Jurkat, Clone E6-1 (cell line): Measurements from ENCODE around the gene TRMT11.

Experiments used
- DNase-seq: peaks from one replicate; pipeline ENCODE4 v3.0.0-alpha.2; 2011; ENCODE audit warnings: low read depth, low spot score
- H3K4me3 ChIP-seq: 2 replicates; pipeline ENCODE4 v1.5.1; 2011; ENCODE audit warnings: mild to moderate bottlenecking, low read length, control low read depth, moderate library complexity

The TRMT11 gene

GRCh38 chr6:126064748-126065401, 78.5 kb downstream of the TRMT11 start:
- no peak for DNase-seq
- no peak overlapping the region for H3K4me3 ChIP-seq

DNA sequence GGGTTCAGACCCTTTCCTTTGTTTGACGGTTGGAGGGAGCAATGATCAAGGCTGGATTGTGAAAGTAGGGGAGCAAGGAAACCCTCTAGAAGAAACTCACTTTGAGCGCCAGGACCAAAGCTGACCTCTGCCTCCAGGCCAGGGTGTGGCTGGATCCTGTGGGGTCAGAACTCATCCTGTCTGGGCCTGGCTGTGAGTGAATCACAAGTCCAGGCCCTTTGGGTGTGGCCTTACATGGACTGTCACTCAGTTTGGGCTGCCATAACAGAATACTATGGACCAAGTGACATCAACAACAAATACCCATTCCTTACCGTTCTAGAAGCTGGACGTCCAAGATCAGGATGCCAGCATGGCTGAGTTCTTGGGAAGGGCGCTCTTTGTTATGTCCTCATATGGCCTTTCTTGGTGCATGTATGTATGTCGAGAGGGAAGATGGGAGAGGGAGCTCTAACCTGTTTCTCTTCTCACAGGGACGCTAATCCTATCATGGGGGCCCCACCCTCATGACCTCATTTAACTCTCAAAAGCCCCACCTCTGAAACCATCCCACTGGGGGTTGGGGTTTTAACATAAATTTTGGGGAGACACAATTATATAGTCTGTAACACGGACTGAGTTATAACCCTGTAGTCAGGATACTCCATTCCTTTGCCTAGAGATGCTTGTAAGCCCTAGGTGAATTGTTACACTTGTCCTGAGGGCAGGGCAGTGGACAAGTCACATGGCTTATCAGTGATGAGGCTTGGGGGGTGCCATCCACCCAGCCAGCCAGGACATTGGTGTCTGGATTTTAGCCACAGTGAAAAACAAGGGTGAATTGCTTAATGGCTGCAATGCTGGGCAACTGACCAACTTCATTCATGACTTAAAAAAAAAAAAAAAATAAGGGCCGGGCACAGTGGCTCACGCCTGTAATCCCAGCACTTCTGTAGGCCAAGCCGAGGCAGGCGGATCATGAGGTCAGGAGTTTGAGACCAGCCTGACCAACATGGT, 80.0 kb downstream of the TRMT11 start:
- H3K4me3 ChIP-seq, result no peak overlapping the region
- DNase-seq, result no peak

GRCh38 chr6:126067073-126067472, 80.7 kb downstream of the TRMT11 start:
- H3K4me3 ChIP-seq, result no peak overlapping the region
- DNase-seq, result no peak

DNA sequence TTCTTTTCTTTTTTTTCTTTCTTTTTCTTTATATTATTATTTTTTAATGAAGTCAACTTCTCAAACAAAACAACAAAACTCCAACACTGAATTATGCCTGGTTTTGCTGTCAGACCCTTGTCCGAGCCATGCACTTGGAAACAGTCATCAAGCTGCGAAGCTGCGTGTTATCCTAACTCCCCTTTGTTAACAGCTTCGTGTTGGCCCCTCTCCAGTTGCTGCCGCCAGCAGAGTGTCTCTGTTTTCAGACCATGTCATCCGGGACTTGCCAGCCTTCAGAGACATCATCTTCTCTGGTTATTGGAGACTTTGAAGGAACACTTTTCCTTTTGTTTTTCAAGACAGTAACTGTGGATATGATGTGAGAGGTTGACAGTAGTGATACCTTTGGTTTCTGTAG, 83.1 kb downstream of the TRMT11 start:
- no peak overlapping the region for H3K4me3 ChIP-seq
- no peak for DNase-seq

- H3K4me3 ChIP-seq, result no peak overlapping the region
- DNase-seq, result no peak
Measured at GRCh38 chr6:126071000-126071647, 84.8 kb downstream of the TRMT11 start.

- no peak overlapping the region for H3K4me3 ChIP-seq
- DNase-seq, result no peak
Measured at GRCh38 chr6:126072172-126072571, 85.8 kb downstream of the TRMT11 start.

DNA sequence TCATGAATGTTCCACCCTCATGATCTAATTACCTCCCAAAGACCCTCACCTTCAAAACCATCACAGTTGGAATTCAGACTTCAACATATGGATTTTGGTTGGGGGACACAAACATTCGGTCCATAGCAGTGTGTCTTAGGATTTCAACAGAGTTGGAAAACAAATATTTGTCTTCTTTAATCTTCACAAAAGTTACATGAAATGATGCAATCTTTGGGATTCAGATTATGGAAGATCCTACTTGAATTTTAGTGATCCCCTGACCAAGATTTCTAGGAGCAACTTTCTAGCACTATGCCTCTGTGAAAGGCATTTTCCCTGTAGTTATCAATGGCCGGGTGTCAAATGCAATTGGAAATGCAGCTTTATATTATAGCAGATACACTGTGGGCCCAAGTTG, 86.5 kb downstream of the TRMT11 start:
- H3K4me3 ChIP-seq, result no peak overlapping the region
- no peak for DNase-seq

GRCh38 chr6:126075335-126076071, 89.2 kb downstream of the TRMT11 start:
- H3K4me3 ChIP-seq, result no peak overlapping the region
- no peak for DNase-seq

DNA sequence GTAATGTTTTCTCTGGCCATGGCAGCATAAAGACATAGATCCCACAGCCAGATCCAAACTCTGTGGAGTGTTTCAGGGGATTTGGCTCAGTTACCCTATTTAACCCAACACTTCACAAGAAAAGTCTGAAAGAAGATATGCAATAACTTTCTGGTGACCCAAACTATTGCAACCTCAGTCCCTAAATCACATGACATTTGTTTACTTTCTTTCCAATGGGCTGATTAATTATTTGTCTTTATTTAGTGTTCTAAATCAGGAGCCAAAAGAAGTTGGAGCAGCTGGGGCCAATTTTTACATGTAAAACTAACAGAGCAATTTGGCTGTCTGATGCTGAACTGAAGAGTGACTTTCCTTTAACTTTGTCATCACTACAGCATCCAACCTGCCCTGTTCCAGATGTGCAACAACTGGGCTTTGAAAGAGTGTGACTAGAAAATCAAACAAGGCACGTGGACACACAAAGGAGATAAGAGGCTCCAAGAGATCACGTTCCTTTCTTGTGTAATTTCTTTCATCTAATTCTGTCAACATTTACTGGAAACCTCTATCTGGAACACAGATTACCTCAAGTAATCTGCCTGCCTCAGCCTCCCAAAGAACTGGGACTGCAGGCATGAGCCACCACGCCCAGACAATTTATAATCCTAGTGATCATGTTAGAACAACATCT, 90.8 kb downstream of the TRMT11 start:
- DNase-seq, result no peak
- H3K4me3 ChIP-seq, result no peak overlapping the region

GRCh38 chr6:126077810-126078776, 91.8 kb downstream of the TRMT11 start:
- H3K4me3 ChIP-seq, result no peak overlapping the region
- no peak for DNase-seq

DNA sequence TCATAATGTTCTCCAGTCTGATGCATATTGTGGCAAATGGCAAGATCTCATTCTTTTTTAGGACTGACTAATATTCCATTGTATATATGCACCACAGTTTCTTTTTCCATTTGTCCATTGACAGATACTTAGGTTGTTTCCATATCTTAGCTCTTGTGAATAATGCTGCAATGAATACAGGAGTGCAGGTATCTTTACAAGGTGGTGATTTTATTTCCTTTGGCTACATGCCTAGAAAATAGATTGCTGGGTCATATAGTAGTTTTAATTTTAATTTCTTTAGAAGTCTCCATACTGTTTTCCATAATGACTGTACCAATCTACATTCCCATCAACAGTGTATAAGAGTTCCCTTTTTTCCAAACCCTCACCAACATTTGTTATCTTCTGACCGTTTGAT, 97.5 kb downstream of the TRMT11 start:
- no peak for DNase-seq
- H3K4me3 ChIP-seq, result no peak overlapping the region

- DNase-seq, result no peak
- no peak overlapping the region for H3K4me3 ChIP-seq
Measured at GRCh38 chr6:126086560-126086959, 100.2 kb downstream of the TRMT11 start.
